GM04504 (cell line): ENCODE results near the gene TVP23A.
"Not testable (repeated sequence)": the region's sequence is repeated elsewhere in the genome, so short reads cannot be mapped to it uniquely, and the experiment has no call there.

ENCODE experiments used
- DNase-seq: peaks from one replicate; pipeline ENCODE4 v3.0.0-alpha.2; 2012; ENCODE audit warnings: low read depth

Gene TVP23A

DNA sequence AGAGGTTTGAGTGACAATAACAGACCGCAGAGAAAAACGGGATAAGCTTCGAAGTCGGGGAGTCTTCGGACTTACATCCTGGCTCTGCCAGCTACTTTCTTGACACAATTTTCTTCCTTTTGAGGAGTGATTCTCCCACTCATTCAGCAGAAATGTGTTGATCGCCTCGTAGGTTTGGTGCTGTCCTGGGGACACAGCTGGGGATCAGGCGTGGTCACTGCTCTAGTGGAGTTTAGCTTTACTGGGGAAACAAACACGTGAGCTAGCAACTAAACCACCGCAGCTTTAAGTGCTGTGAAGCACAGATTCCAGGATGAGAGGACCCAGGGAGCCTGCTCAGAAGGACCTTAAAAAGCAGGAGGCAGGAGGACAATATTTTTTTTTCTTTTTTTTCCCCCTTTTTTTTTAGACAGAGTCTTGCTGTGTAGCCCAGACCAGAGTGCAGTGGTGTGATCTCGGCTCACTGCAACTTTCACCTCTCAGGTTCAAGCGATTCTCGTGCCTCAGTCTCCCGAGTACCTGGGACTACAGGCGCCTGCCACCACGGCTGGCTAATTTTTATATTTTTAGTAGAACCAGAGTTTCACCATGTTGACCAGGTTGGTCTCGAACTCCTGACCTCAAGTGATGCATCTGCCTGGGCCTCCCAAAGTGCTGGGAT lies 74.1 kb downstream of the TVP23A start:
- peak; percentile 47 for DNase-seq

DNA sequence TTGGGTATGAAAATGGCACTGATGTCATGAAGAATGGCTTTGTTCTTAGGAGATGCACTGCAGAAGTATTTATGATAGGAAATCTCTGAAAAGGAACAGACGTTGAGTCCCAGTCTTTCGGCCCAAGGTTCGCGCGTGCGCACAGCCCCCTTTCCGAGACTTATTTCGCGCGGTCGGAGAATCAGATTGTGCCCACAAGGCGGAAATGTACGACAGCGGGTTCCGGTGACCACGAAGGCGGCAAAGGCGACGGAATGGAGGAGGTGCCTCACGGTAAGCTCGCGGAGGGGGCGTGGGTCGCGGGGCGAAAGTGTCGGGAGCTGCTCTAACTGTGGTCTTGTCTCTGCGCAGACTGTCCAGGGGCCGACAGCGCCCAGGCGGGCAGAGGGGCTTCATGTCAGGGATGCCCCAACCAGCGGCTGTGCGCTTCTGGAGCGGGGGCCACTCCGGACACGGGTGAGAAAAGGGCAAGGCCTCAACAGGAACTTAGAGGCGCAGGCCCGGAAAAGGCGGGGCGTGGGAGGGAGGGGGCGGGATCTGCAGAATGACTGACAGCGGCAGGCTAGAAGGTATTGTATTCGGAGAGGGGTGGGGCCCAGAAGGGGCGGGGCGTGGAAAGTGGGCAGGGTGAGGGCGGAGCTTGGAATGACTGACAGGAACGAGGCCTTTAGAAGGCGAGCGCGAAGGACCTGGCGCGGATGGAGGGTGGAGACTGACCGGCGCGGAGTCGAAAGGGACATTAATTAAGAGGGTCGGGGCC lies 74.8 kb downstream of the TVP23A start, which contains the start of gene NUBP1:
Gene NUBP1, plus strand, starts transcription at position 233 of the 760 bp plus-strand sequence. Its CDS starts 22 bp downstream, at position 255.
- DNase-seq, result peak; percentile 96

DNA sequence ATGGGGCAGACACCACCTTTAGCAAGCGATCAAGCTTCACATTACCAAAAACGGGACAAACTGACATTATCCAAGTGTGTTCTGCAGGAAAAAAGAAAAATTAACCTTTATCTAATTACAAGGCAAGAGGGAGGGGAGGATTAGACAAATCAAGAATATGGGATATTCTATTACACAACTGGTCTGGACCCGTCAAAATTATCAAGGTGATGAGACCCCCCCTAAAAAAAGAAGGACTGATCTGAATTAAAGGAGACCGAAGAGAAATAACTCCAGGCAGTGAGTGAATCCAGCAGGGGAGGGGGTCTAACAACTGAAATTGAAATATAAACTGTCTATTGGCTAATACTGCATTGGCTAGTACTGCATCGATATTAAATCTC lies 75.4 kb downstream of the TVP23A start:
- DNase-seq, result no peak

DNA sequence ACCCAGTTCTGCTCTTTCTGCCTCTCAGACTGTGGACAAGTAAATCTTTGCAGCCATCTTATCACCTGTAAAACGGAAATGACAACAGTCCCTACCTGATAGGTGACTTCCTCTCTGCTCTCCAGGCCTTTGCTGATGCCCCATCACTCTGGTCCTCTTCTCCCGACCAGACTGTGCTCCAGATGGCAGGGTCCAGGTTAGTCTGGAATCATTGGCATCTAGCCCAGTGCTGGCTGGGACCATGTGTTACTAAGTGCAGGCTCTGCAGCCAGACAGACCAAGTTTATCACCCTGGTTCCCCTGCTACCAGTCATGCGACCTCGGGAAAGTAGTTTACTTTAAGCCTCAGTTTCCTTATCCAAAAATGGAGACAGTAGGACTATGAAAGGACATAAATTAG lies 76.8 kb downstream of the TVP23A start:
- DNase-seq, result no peak

DNA sequence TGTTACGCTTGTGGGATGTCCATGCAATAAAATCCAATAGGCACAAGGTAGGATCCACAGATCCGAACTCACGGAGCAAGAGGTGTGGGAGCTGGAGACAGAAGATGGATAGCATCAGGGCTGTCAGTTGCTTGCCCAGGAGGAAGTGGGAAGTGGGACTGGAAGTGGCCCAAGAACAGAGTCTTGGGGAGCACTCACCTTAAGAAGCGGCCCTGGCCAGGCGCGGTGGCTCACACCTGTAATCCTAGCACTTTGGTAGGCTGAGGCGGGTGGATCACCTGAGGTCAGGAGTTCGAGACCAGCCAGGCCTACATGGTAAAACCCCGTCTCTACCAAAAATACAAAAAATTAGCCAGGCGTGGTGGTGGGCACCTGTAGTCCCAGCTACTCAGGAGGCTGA lies 77.3 kb downstream of the TVP23A start:
- DNase-seq, result not testable (repeated sequence)

DNA sequence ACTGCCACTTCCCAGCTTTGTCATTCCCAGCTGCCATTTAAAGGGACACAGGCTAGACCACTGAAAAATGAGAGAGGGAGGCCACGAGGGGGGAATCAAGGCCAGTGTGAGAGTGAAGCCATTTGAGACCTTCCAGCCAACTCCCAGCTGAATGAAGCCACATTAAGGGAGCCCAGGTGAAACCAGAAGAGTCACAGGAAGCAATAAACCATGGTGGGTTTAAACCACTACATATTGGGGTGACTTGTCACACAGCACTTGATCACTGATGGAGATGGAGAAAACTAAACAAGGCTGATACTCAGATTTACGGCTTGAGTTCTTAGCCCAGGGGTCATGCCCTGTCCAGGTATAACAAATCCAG lies 77.8 kb downstream of the TVP23A start:
- DNase-seq, result no peak

DNA sequence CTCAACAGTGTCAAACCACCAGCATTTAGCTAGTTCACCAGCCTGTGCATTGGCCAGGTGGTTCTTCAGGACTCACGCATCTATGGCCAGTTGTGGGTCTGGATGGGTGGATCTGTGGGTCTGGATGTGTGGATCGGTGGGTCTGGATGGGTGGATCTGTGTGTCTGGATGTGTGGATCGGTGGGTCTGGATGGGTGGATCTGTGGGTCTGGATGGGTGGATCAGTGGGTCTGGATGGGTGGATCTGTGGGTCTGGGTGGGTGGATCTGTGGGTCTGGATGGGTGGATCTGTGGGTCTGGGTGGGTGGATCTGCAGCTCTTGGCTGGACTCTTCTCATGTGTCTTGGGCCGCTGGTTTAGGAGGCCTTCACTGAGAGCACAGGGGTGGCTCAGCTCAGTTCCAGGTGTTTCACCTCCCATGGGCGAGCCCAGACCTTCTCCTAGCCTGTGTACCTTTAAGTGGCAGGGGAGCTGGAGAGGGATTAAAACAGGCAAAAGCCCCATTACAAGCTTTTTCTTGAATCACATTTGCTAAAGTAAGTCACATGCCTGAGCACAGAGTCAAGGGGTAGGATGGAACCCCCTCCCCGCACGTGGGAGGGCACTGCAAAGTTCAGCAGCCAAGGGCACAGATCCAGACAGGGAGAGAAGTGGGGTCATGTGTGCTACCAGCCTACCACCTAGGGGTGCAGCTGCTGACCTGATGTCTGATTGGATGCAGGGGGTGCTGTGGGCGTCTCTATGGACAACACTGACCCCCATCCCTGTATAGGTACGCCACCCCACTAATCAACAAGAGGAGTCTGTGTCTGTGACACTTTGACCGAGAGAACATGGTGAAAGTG lies 78.4 kb downstream of the TVP23A start:
- no peak for DNase-seq

DNA sequence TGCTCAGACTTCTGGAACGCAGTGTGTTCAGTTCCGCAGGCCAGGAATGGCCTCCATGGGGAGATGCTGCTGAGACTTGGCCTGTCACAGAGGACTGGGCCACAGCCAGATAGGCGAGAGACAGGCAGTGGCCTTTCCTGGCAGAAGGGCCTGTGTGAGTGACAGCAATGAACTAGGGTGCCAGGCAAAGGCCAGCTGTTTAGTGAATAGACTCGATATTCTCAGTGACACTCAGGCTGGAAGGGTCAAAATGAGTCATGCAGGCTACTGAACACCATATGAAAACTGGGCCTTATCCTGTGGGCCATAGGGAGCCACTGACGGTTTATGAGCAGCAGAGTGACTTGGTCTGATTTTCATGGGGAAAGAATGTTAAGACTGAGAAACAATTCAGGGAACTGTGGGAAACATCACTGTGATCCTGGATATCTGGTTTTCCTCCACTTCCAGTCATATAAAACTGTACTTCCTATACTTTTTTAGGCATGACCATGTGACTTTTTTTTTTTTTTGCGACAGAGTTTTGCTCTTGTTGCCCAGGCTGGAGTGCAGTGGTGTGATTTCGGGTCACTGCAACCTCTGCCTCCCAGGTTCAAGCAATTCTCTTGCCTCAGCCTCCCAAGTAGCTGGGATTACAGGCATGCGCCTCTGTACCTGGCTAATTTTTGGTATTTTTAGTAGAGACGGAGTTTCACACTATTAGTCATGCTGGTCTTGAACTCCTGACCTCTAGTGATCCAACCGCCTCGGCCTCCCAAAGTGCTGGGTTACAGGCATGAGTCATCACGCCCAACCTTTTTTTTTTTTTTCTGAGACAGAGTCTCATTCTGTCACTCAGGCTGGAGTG lies 80.1 kb downstream of the TVP23A start:
- DNase-seq, result no peak

DNA sequence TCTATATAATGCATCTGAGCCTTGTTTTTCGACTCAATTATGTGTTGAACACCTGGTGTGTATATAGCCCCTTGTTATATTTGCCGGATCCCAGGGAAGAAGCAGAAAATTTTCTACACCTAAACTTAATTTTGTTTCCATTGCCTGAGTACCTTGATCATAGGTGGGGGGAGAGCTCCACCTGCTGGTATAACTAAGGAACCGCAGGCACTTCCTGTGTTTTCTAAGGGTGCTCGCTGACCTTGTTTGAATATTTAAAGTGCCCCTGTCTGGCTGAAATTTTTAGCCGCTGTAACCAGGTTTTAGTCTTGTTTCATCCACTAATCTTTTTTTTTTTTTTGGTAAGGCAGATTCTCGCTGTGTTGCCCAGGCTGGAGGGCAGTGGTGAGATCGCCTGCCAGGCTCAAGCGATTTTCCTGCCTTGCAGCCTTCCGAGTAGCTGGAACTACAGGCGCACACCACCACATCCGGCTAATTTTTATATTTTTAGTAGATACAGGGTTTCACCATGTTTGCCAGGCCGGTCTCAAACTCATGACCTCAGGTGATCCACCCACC lies 81.4 kb downstream of the TVP23A start:
- DNase-seq, result no peak

DNA sequence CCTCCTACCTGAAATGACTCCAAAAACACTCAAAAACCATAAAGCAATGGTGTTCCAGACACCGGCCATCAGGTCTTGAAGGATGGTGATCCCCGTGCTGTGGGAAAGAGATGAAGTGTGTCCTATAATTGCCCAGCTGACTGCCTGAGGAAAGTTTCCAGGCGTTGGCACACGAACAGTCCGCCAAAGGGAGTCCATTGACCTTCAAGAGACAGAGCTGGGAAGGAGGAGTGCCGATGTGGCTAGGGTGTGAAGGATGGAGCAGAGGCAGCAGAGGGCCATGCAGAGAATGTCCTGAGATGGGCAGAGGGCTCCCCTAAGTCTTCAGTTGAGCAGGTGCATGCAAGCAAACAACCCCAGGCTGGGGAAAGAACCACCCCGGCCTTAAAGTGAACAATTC lies 86.8 kb downstream of the TVP23A start:
- no peak for DNase-seq

DNA sequence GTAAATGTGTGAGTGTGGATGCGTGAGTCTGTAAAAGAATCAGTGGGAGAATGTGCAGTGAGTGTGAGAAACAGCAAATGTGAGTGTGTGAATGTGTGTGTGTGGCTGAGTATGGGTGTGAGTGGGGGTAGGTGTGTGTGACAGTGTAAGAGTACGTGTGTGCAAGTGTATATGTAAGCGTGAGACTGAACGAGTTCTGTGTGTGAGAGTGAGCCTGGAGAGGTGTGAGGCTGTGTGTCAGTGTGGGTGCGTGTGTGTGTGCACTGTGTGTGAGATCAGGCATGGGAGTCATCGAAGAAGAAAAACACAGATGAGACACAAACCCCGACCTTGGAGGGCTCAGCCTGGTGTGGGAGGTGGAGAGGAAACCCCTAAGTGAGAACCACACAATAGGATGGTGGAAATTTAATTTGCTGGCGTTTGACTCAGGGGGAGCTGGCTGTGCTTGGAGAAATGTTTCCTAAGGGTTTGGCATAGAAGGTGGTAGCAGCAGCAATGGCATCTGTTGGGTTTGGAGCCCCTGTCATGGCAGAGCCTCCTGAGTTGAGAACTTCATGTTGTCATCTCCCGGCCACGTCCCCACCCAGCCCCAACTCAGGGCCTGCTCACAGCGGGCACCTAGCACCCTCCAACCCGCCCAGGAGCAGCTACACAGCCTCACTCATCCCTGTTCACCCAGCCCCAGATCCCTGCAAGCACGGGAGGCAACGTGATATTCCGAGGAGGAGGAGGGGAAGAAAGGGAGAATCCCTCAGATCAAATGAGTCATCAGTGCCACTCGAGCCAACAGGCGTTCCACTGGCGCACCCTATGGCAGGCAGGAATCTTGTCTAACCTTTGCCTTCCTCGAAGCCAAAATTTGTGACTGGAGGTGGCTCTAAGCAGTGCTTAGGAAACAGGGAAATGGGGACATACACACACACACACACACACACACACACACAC lies 89.2 kb downstream of the TVP23A start:
- DNase-seq, result no peak

DNA sequence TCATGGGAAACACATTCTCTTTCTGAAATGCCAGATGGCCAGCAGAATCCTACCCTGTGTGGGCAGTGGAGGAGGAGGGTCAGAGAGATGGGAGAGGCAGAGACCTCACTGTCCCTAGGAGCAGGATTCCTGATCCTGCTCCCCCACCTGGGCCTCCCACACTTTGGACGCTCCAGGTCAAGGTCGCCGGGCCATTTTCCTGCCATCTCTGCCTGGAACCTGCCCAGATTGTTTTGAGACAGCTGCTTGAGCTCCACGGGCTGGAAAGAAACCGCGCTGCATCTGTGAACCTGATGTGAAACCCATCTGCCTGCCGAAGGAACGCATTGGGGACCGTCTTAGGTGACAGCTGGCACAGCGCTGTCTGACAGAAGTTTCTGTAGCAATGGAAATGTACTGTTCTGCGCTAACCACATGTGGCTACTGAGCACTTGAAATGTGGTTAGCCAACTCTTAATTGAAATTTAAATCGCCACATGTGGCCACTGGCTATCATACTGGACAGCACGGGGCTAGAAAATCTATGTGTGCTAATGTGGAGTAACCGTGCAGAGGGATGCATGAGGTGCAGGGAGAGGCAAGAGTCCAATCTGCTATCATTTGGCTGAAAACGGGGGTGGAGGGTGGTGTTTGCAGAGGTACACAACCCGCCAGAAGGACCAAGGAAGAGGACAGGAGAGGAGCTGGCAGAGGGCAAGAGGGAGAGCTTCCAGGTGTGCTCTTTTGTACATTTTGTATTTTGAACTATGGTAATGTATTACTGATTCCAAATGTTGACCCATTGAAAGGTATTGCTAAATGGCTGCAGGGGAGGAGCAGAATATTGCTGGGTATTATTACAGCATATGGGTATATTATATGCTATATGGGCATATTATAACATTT lies 90.3 kb downstream of the TVP23A start:
- DNase-seq, result no peak
